CD4-positive, alpha-beta memory T cell (primary cell): ENCODE measurements around the gene CCDC200. TPM values are rescaled to one million over a fixed set of nuclear protein-coding genes. Genes with fewer than 3 reads are reported as not detected.
A peak's percentile ranks its signal among the peaks of the same experiment; 100 is the strongest.

Source experiments
- CTCF ChIA-PET: fragments of 350-600 bp; sonication (Branson Sonifier 250); formaldehyde crosslinking; loops from one replicate; lab custom pipeline; 2021; ENCODE audit warnings: inconsistent platforms; ENCODE audit not compliant: partially characterized antibody; lab: Charles Lee
- POLR2A ChIA-PET: fragments of 350-600 bp; sonication (Branson Sonifier 250); formaldehyde crosslinking; loops from one replicate; lab custom pipeline; 2021; ENCODE audit not compliant: partially characterized antibody; lab: Charles Lee
- DNase-seq, 5 donors: peaks; one replicate each; pipeline versions ENCODE4 v3.0.0 to v3.0.0-alpha.2; 2020 to 2022; ENCODE audit warnings: mixed read lengths in 1 of 5
- H3K27ac ChIP-seq: one replicate; pipeline ENCODE4 v1.7.0; 2013; ENCODE audit warnings: low read depth, low read length
- H3K27me3 ChIP-seq: 2 replicates; pipeline ENCODE4 v1.7.0; 2013; ENCODE audit warnings: mild to moderate bottlenecking, low read length, moderate library complexity; ENCODE audit not compliant: insufficient read depth
- H3K36me3 ChIP-seq: 2 replicates; pipeline ENCODE4 v1.7.0; 2013; ENCODE audit warnings: mild to moderate bottlenecking, low read length, moderate library complexity; ENCODE audit not compliant: insufficient read depth
- H3K4me1 ChIP-seq: 2 replicates; pipeline ENCODE4 v1.7.0; 2013; ENCODE audit warnings: mild to moderate bottlenecking, low read length, moderate library complexity; ENCODE audit not compliant: insufficient read depth
- H3K4me3 ChIP-seq, 2 donors: one replicate each; pipeline ENCODE4 v1.7.0; 2013; ENCODE audit warnings: low read length in 2 of 2, mild to moderate bottlenecking in 1 of 2
- H3K9me3 ChIP-seq, 2 donors: one replicate each; pipeline ENCODE4 v1.7.0; 2013; ENCODE audit warnings: low read length in 2 of 2, control low read depth in 1 of 2; ENCODE audit not compliant: control insufficient read depth in 1 of 2
- H3K27ac Mint-ChIP-seq, 7 donors: one replicate each; pipeline ENCODE4 v1.8.0; 2020 to 2021; ENCODE audit warnings: mixed read lengths in 7 of 7, mild to moderate bottlenecking in 6 of 7, inconsistent platforms in 3 of 7, moderate library complexity in 3 of 7
- H3K27me3 Mint-ChIP-seq, 2 donors: one replicate each; pipeline ENCODE4 v1.8.0; 2020 to 2021; ENCODE audit warnings: mixed read lengths in 2 of 2
- H3K36me3 Mint-ChIP-seq, 2 donors: one replicate each; pipeline ENCODE4 v1.8.0; 2020 to 2021; ENCODE audit warnings: mixed read lengths in 2 of 2, inconsistent platforms in 1 of 2, mild to moderate bottlenecking in 1 of 2
- H3K4me1 Mint-ChIP-seq, 4 donors: one replicate each; pipeline ENCODE4 v1.8.0; 2020 to 2021; ENCODE audit warnings: mixed read lengths in 4 of 4, mild to moderate bottlenecking in 1 of 4
- H3K4me3 Mint-ChIP-seq, 8 donors: one replicate each; pipeline ENCODE4 v1.8.0; 2020 to 2021; ENCODE audit warnings: mixed read lengths in 8 of 8, mild to moderate bottlenecking in 7 of 8, moderate library complexity in 6 of 8, inconsistent platforms in 3 of 8
- H3K9me3 Mint-ChIP-seq, 8 donors: one replicate each; pipeline ENCODE4 v1.8.0; 2020 to 2021; ENCODE audit warnings: mixed read lengths in 8 of 8, mild to moderate bottlenecking in 5 of 8, inconsistent platforms in 3 of 8, moderate library complexity in 1 of 8
- intact Hi-C: fragments of 100-400 bp; cut with micrococcal nuclease; formaldehyde crosslinking; loops from one replicate; pipeline ENCODE4 v1.15.1; 2023
- polyA plus RNA-seq, 2 donors: library from polyadenylated mRNA; unstranded; fragments of 300-500 nt; fragmentation: Illumina TruSeq; gene quantifications; one replicate each; pipeline ENCODE4 v1.2.3, GENCODE V29; 2021
- total RNA-seq, 2 experiments: library from RNA; stranded (reverse); gene quantifications; one replicate each; pipeline ENCODE4 v1.2.3, GENCODE V29; 2021

CCDC200 gene
- total and polyA plus RNA-seq, 4 experiments from 2014 or later: 0.70 to 2.1 (median 1.3) TPM; not detected in 1

- Mint-ChIP-seq H3K4me3 (no peak overlapping the region), H3K4me1 (peaks cover 0 to 19% (median 5%) of the 10 kb centered on the region in 4 donors), H3K27me3 (no peaks in the 10 kb centered on the region), H3K9me3 (no peaks in the 10 kb centered on the region), H3K36me3 (peaks cover 15 to 20% of the 10 kb centered on the region in 2 donors), H3K27ac (peak overlapping the region in 1 of 7 donors; percentile 2)
- no peaks in the 10 kb centered on the region for H3K9me3 ChIP-seq
- no peak for DNase-seq
- no peak overlapping the region for H3K27ac ChIP-seq
- ChIA-PET CTCF (interaction anchor here (1.4 kb wide), 1 partner anchor 95 kb away, joined by 3 read pairs; no protein-coding TSS in a partner anchor), POLR2A (interaction anchor here (1.7 to 2.3 kb wide), 2 partner anchors 95 to 140 kb away, joined by 6 to 10 read pairs; no protein-coding TSS in a partner anchor)
- H3K36me3 ChIP-seq: peaks cover 4% of the 10 kb centered on the region
- intact Hi-C loops: no loop called here
- H3K27me3 ChIP-seq: no peaks in the 10 kb centered on the region
- H3K4me3 ChIP-seq: no peak overlapping the region
- no peaks in the 10 kb centered on the region for H3K4me1 ChIP-seq
These were observed 7.8 kb downstream of the CCDC200 start for GRCh38 chr17:43220511-43221125.

GRCh38 chr17:43219746-43220380 lies 8.6 kb downstream of the CCDC200 start:
- Mint-ChIP-seq H3K9me3 (no peaks in the 10 kb centered on the region), H3K36me3 (peaks cover 15 to 25% of the 10 kb centered on the region in 2 donors), H3K27ac (no peak overlapping the region), H3K4me3 (peak overlapping the region in 1 of 8 donors; percentile 8), H3K4me1 (peaks cover 0 to 19% (median 5%) of the 10 kb centered on the region in 4 donors), H3K27me3 (no peaks in the 10 kb centered on the region)
- intact Hi-C loops: no loop called here
- Histone ChIP-seq H3K36me3 (peaks cover 4% of the 10 kb centered on the region), H3K9me3 (no peaks in the 10 kb centered on the region), H3K27ac (no peak overlapping the region), H3K4me1 (no peaks in the 10 kb centered on the region), H3K4me3 (no peak overlapping the region), H3K27me3 (no peaks in the 10 kb centered on the region)
- no peak for DNase-seq
- POLR2A ChIA-PET: interaction anchor here (1.7 to 2.3 kb wide), 2 partner anchors 96 to 141 kb away, joined by 6 to 10 read pairs; no protein-coding TSS in a partner anchor
- CTCF ChIA-PET: interaction anchor here (0.7 to 1.4 kb wide), 4 partner anchors 14 to 222 kb away, joined by 3 to 4 read pairs (median 3); partner anchors contain the start of gene RPL27

GRCh38 chr17:43219001-43219400 lies 9.4 kb downstream of the CCDC200 start:
- Mint-ChIP-seq H3K27me3 (no peaks in the 10 kb centered on the region), H3K4me3 (no peak overlapping the region), H3K36me3 (peaks cover 10 to 24% of the 10 kb centered on the region in 2 donors), H3K27ac (peak overlapping the region in 3 of 7 donors; percentile 5 to 53 (median 42)), H3K4me1 (peaks cover 0 to 19% (median 6%) of the 10 kb centered on the region in 4 donors), H3K9me3 (no peaks in the 10 kb centered on the region)
- ChIA-PET POLR2A (interaction anchor here (2.3 kb wide), 1 partner anchor 97 kb away, joined by 10 read pairs; no protein-coding TSS in a partner anchor), CTCF (interaction anchor here (1.1 kb wide), 2 partner anchors 120 to 221 kb away, joined by 3 to 4 read pairs; partner anchors contain the start of gene RPL27)
- Histone ChIP-seq H3K4me1 (no peaks in the 10 kb centered on the region), H3K36me3 (peaks cover 4% of the 10 kb centered on the region), H3K9me3 (no peaks in the 10 kb centered on the region), H3K27ac (no peak overlapping the region), H3K4me3 (no peak overlapping the region), H3K27me3 (no peaks in the 10 kb centered on the region)
- no peak for DNase-seq
- intact Hi-C loops: no loop called here

- DNase-seq: no peak
- Histone ChIP-seq H3K36me3 (peaks cover 4% of the 10 kb centered on the region), H3K9me3 (no peaks in the 10 kb centered on the region), H3K4me1 (peaks cover under 1% of the 10 kb centered on the region), H3K4me3 (no peak overlapping the region), H3K27ac (no peak overlapping the region), H3K27me3 (no peaks in the 10 kb centered on the region)
- peaks cover 7 to 26% of the 10 kb centered on the region in 2 donors for H3K36me3 Mint-ChIP-seq
- H3K9me3 Mint-ChIP-seq: no peaks in the 10 kb centered on the region
- intact Hi-C loops: no loop called here
- CTCF ChIA-PET: interaction anchor here (1.2 kb wide), 1 partner anchor 116 kb away, joined by 4 read pairs; no protein-coding TSS in a partner anchor
- POLR2A ChIA-PET: interaction anchor here (0.6 to 2.2 kb wide), 4 partner anchors 46 to 151 kb away, joined by 3 to 13 read pairs (median 5); partner anchors contain the start of gene NBR1
- H3K27ac Mint-ChIP-seq: peak overlapping the region in 4 of 7 donors; percentile 19 to 85 (median 77)
- H3K4me1 Mint-ChIP-seq: peaks cover 4 to 28% (median 12%) of the 10 kb centered on the region in 4 donors
- H3K27me3 Mint-ChIP-seq: no peaks in the 10 kb centered on the region
- H3K4me3 Mint-ChIP-seq: no peak overlapping the region
These were observed 10.8 kb downstream of the CCDC200 start for GRCh38 chr17:43217614-43218087.

- H3K27ac Mint-ChIP-seq: peak overlapping the region in 3 of 7 donors; percentile 51 to 70 (median 57)
- Histone ChIP-seq H3K27me3 (no peaks in the 10 kb centered on the region), H3K27ac (no peak overlapping the region), H3K4me1 (peaks cover 7% of the 10 kb centered on the region), H3K4me3 (no peak overlapping the region), H3K36me3 (peaks cover 4% of the 10 kb centered on the region), H3K9me3 (no peaks in the 10 kb centered on the region)
- ChIA-PET POLR2A (interaction anchor here (0.6 to 2.2 kb wide), 4 partner anchors 46 to 151 kb away, joined by 3 to 13 read pairs (median 5); partner anchors contain the start of gene NBR1), CTCF (interaction anchor here (1.2 kb wide), 1 partner anchor 117 kb away, joined by 4 read pairs; no protein-coding TSS in a partner anchor)
- H3K9me3 Mint-ChIP-seq: no peaks in the 10 kb centered on the region
- H3K4me3 Mint-ChIP-seq: no peak overlapping the region
- H3K4me1 Mint-ChIP-seq: peaks cover 10 to 35% (median 19%) of the 10 kb centered on the region in 4 donors
- no peak for DNase-seq
- intact Hi-C loops: no loop called here
- peaks cover 7 to 33% of the 10 kb centered on the region in 2 donors for H3K36me3 Mint-ChIP-seq
- no peaks in the 10 kb centered on the region for H3K27me3 Mint-ChIP-seq
These were observed 11.4 kb downstream of the CCDC200 start for GRCh38 chr17:43216762-43217613.

GRCh38 chr17:43216369-43216761 lies 12.1 kb downstream of the CCDC200 start:
- Histone ChIP-seq H3K27ac (no peak overlapping the region), H3K4me1 (peaks cover 8% of the 10 kb centered on the region), H3K27me3 (no peaks in the 10 kb centered on the region), H3K9me3 (no peaks in the 10 kb centered on the region), H3K4me3 (no peak overlapping the region), H3K36me3 (peaks cover 4% of the 10 kb centered on the region)
- H3K27me3 Mint-ChIP-seq: no peaks in the 10 kb centered on the region
- intact Hi-C loops: no loop called here
- DNase-seq: no peak
- H3K4me1 Mint-ChIP-seq: peaks cover 10 to 36% (median 22%) of the 10 kb centered on the region in 4 donors
- no peak overlapping the region for H3K4me3 Mint-ChIP-seq
- H3K27ac Mint-ChIP-seq: peak overlapping the region in 1 of 7 donors; percentile 62
- H3K9me3 Mint-ChIP-seq: no peaks in the 10 kb centered on the region
- ChIA-PET CTCF (interaction anchor here (1.2 kb wide), 1 partner anchor 118 kb away, joined by 4 read pairs; no protein-coding TSS in a partner anchor), POLR2A (interaction anchor here (1.0 to 2.2 kb wide), 3 partner anchors 99 to 172 kb away, joined by 4 to 13 read pairs (median 4); no protein-coding TSS in a partner anchor)
- peaks cover 7 to 38% of the 10 kb centered on the region in 2 donors for H3K36me3 Mint-ChIP-seq
